H9 (cell line): ENCODE results near the gene PKNOX2. TPM values are rescaled to one million over a fixed set of nuclear protein-coding genes. Genes with fewer than 3 reads are reported as not detected.

ENCODE experiments used
- DNase-seq: peaks from one replicate; pipeline ENCODE4 v3.0.0-alpha.2; 2017
- H2AFZ ChIP-seq: one replicate; pipeline ENCODE4 v1.6.1; 2013; ENCODE audit warnings: mild to moderate bottlenecking, low read length, control low read depth, moderate library complexity
- H2AK5ac ChIP-seq: 2 replicates; pipeline ENCODE4 v1.6.1; 2013; ENCODE audit warnings: low read length, control low read depth, mixed read lengths; ENCODE audit not compliant: insufficient read length
- H2BK120ac ChIP-seq: one replicate; pipeline ENCODE4 v1.6.1; 2013; ENCODE audit warnings: low read depth, mild to moderate bottlenecking, low read length, control low read depth, inconsistent platforms; ENCODE audit not compliant: poor library complexity, severe bottlenecking
- H2BK12ac ChIP-seq: 2 replicates; pipeline ENCODE4 v1.6.1; 2013; ENCODE audit warnings: low read length, control low read depth, mixed read lengths, low read depth; ENCODE audit not compliant: insufficient read length
- H2BK15ac ChIP-seq: 2 replicates; pipeline ENCODE4 v1.6.1; 2013; ENCODE audit warnings: low read depth, low read length, control low read depth
- H2BK20ac ChIP-seq: one replicate; pipeline ENCODE4 v1.6.1; 2013; ENCODE audit warnings: low read depth, mild to moderate bottlenecking, low read length, control low read depth, inconsistent platforms; ENCODE audit not compliant: poor library complexity, severe bottlenecking
- H2BK5ac ChIP-seq: 2 replicates; pipeline ENCODE4 v1.6.1; 2013; ENCODE audit warnings: low read length, control low read depth, mixed read lengths; ENCODE audit not compliant: insufficient read length
- H3K14ac ChIP-seq: 2 replicates; pipeline ENCODE4 v1.6.1; 2013; ENCODE audit warnings: low read length, control low read depth; ENCODE audit not compliant: insufficient read depth
- H3K18ac ChIP-seq: 2 replicates; pipeline ENCODE4 v1.6.1; 2013; ENCODE audit warnings: low read depth, mild to moderate bottlenecking, mixed read lengths, low read length, control low read depth; ENCODE audit not compliant: insufficient read length
- H3K23ac ChIP-seq: 2 replicates; pipeline ENCODE4 v1.6.1; 2013; ENCODE audit warnings: low read length, control low read depth, mixed read lengths, low read depth; ENCODE audit not compliant: insufficient read length
- H3K23me2 ChIP-seq: 2 replicates; pipeline ENCODE4 v1.6.1; 2013; ENCODE audit warnings: low read depth, mild to moderate bottlenecking, mixed read lengths, low read length, control low read depth; ENCODE audit not compliant: insufficient read length, poor library complexity, severe bottlenecking
- H3K27ac ChIP-seq: 2 replicates; pipeline ENCODE4 v1.5.1; 2013; ENCODE audit warnings: low read length, control low read depth, mixed read lengths, low read depth; ENCODE audit not compliant: insufficient read length
- H3K27me3 ChIP-seq: 2 replicates; pipeline ENCODE4 v1.6.1; 2013; ENCODE audit warnings: low read length, control low read depth, inconsistent platforms; ENCODE audit not compliant: insufficient read depth
- H3K4ac ChIP-seq: 2 replicates; pipeline ENCODE4 v1.6.1; 2013; ENCODE audit warnings: low read depth, mild to moderate bottlenecking, control low read depth, inconsistent platforms, low read length, moderate library complexity
- H3K4me1 ChIP-seq: 2 replicates; pipeline ENCODE4 v1.6.1; 2013; ENCODE audit warnings: low read length, control low read depth, inconsistent platforms; ENCODE audit not compliant: insufficient read depth
- H3K4me2 ChIP-seq: 2 replicates; pipeline ENCODE4 v1.6.1; 2013; ENCODE audit warnings: low read length, control low read depth, mixed read lengths; ENCODE audit not compliant: insufficient read length, insufficient read depth
- H3K56ac ChIP-seq: 2 replicates; pipeline ENCODE4 v1.6.1; 2013; ENCODE audit warnings: low read depth, mild to moderate bottlenecking, mixed read lengths, low read length, control low read depth; ENCODE audit not compliant: insufficient read length
- H3K79me1 ChIP-seq: 2 replicates; pipeline ENCODE4 v1.6.1; 2013; ENCODE audit warnings: low read depth, mild to moderate bottlenecking, moderate library complexity, low read length, control low read depth, inconsistent platforms; ENCODE audit not compliant: insufficient read depth, poor library complexity, severe bottlenecking
- H3K79me2 ChIP-seq: 2 replicates; pipeline ENCODE4 v1.6.1; 2013; ENCODE audit warnings: low read length, control low read depth, inconsistent platforms; ENCODE audit not compliant: insufficient read depth
- H3K9ac ChIP-seq: 2 replicates; pipeline ENCODE4 v1.6.1; 2013; ENCODE audit warnings: low read length, control low read depth, mixed read lengths; ENCODE audit not compliant: insufficient read length; ENCODE audit errors: extremely low read depth
- H3K9me3 ChIP-seq: one replicate; pipeline ENCODE4 v1.6.1; 2013; ENCODE audit warnings: low read depth, low read length, inconsistent platforms; ENCODE audit not compliant: control insufficient read depth
- H3T11ph ChIP-seq: one replicate; pipeline ENCODE4 v1.6.1; 2013; ENCODE audit warnings: mild to moderate bottlenecking, low read length, control low read depth, inconsistent platforms
- H4K20me1 ChIP-seq: one replicate; pipeline ENCODE4 v1.6.1; 2013; ENCODE audit not compliant: control insufficient read depth, insufficient read length, insufficient read depth
- H4K5ac ChIP-seq: 2 replicates; pipeline ENCODE4 v1.6.1; 2013; ENCODE audit warnings: low read depth, mild to moderate bottlenecking, mixed read lengths, low read length, control low read depth; ENCODE audit not compliant: insufficient read length
- H4K8ac ChIP-seq: replicated peaks from 2 replicates; pipeline ENCODE4 v1.6.1; 2013; ENCODE audit warnings: low read length, control low read depth, mixed read lengths, low read depth; ENCODE audit not compliant: insufficient read length
- H4K91ac ChIP-seq: 2 replicates; pipeline ENCODE4 v1.6.1; 2013; ENCODE audit warnings: low read depth, mild to moderate bottlenecking, moderate library complexity, mixed read lengths, low read length, control low read depth; ENCODE audit not compliant: insufficient read length
- H3K27ac Mint-ChIP-seq, 3 experiments: 2 replicates in 2 of 3; 3 replicates in 1 of 3; pipeline ENCODE4 v1.8.0; 2020 to 2021; ENCODE audit warnings: mixed read lengths in 3 of 3, mild to moderate bottlenecking in 1 of 3, moderate library complexity in 1 of 3
- H3K27me3 Mint-ChIP-seq: 2 replicates; pipeline ENCODE4 v1.8.0; 2021; ENCODE audit warnings: low read depth, mild to moderate bottlenecking, moderate library complexity, mixed read lengths
- H3K36me3 Mint-ChIP-seq, 3 experiments: 2 replicates in 2 of 3; 3 replicates in 1 of 3; pipeline ENCODE4 v1.8.0; 2020 to 2021; ENCODE audit warnings: low read depth in 3 of 3, mixed read lengths in 3 of 3; ENCODE audit not compliant: insufficient read depth in 1 of 3
- H3K4me1 Mint-ChIP-seq, 2 experiments: 2 replicates each; pipeline ENCODE4 v1.8.0; 2020; ENCODE audit warnings: mixed read lengths in 2 of 2
- H3K4me3 Mint-ChIP-seq, 2 experiments: 2 replicates in 1 of 2; 3 replicates in 1 of 2; pipeline ENCODE4 v1.8.0; 2020 to 2021; ENCODE audit warnings: mild to moderate bottlenecking in 2 of 2, mixed read lengths in 2 of 2, moderate library complexity in 1 of 2
- H3K9me3 Mint-ChIP-seq, 2 experiments: 2 replicates in 1 of 2; 3 replicates in 1 of 2; pipeline ENCODE4 v1.8.0; 2020; ENCODE audit warnings: mild to moderate bottlenecking in 2 of 2, mixed read lengths in 2 of 2, moderate library complexity in 1 of 2
- CTCF ChIP-seq: fragments of 200-600 bp; sonication (generic); conservative IDR thresholded peaks from 3 replicates; pipeline ENCODE4 v1.8.0; 2021; ENCODE audit warnings: antibody characterized with exemption, mild to moderate bottlenecking
- WGBS: extraction: QIAGEN DNeasy Blood & Tissue Kit; methylation state at CpG from one replicate; pipeline ENCODE4 v1.1.7; 2013; ENCODE audit warnings: missing lambda C conversion rate, low lambda C conversion rate, mixed read lengths; ENCODE audit not compliant: insufficient read length; ENCODE audit errors: extremely low coverage; 5-methylcytosine and 5-hydroxymethylcytosine counted together
- total RNA-seq: library from RNA; stranded (reverse); gene quantifications from 2 replicates; pipeline ENCODE4 v1.2.1, GENCODE V29; 2021

PKNOX2 gene
- total RNA-seq, 1 experiment from 2014 or later = 1.3 TPM

- Histone ChIP-seq H4K5ac (no peak overlapping the region), H4K8ac (no peak overlapping the region), H3K23ac (no peak overlapping the region), H3K4ac (no peak overlapping the region), H4K91ac (no peak overlapping the region), H2BK5ac (no peak overlapping the region), H2AK5ac (no peak overlapping the region), H3T11ph (no peak overlapping the region), H2BK120ac (no peak overlapping the region), H3K4me1 (no peaks in the 10 kb centered on the region), H3K56ac (no peak overlapping the region), H3K27me3 (no peaks in the 10 kb centered on the region; the same call in 1 of the 2 replicates), H4K20me1 (no peaks in the 10 kb centered on the region), H3K27ac (no peak overlapping the region), H2BK12ac (no peak overlapping the region), H3K79me1 (no peaks in the 10 kb centered on the region), H3K4me2 (no peak overlapping the region), H3K23me2 (no peaks in the 10 kb centered on the region), H2BK15ac (no peak overlapping the region), H3K9me3 (no peaks in the 10 kb centered on the region), H3K9ac (no peak overlapping the region), H2AFZ (no peak overlapping the region), H3K79me2 (no peaks in the 10 kb centered on the region), H2BK20ac (no peak overlapping the region), H3K14ac (no peak overlapping the region), H3K18ac (no peak overlapping the region)
- no peaks in the 10 kb centered on the region for H3K9me3 Mint-ChIP-seq
- no peak for TF ChIP-seq CTCF
- H3K4me3 Mint-ChIP-seq = no peak overlapping the region
- H3K4me1 Mint-ChIP-seq = peaks cover 32 to 56% of the 10 kb centered on the region in 2 experiments
- H3K27ac Mint-ChIP-seq = no peak overlapping the region
- WGBS = no CpG with 5 or more reads among the region's 21 CpGs
- no peaks in the 10 kb centered on the region for H3K36me3 Mint-ChIP-seq
- no peak for DNase-seq
- H3K27me3 Mint-ChIP-seq = peaks cover 31% of the 10 kb centered on the region
Observed at GRCh38 chr11:125350206-125351032, 185.9 kb downstream of the PKNOX2 start.
